Suprapubic skin (tissue), 4 donors: ENCODE results near the gene RTL1.

Source experiments
- CTCF ChIP-seq, 2 donors: fragments of 200-600 bp in 1 of 2; fragments of 450-650 bp in 1 of 2; sonication (generic) in 1 of 2; IDR thresholded peaks; one replicate each; pipeline ENCODE4 v1.5.1; 2016 to 2019; ENCODE audit warnings: antibody characterized with exemption in 2 of 2, mild to moderate bottlenecking in 1 of 2, moderate library complexity in 1 of 2
- EP300 ChIP-seq: sonication (generic); formaldehyde crosslinking; IDR thresholded peaks from one replicate; pipeline ENCODE4 v1.6.1; 2017; ENCODE audit warnings: antibody characterized with exemption
- POLR2AphosphoS5 ChIP-seq, 3 donors: sonication (generic); formaldehyde crosslinking; IDR thresholded peaks; one replicate each; pipeline ENCODE4 v1.6.1; 2017; ENCODE audit warnings: antibody characterized with exemption in 3 of 3

- TF ChIP-seq CTCF (IDR thresholded peaks at IDR 0.05) (no peak), EP300 (no peak), POLR2AphosphoS5 (IDR thresholded peaks at IDR 0.05) (no peak)
Measured at GRCh38 chr14:100887728-100888335, 15.7 kb downstream of the RTL1 start.
